HepG2 (cell line): Measurements from ENCODE around the gene S100A10. TPM values are rescaled to one million over a fixed set of nuclear protein-coding genes. Genes with fewer than 3 reads are reported as not detected.

Experiments
- ATAC-seq: fragments of 200-7000 bp; cut with Tn5 transposase; 3 replicates; pipeline ENCODE4 v1.9.1; 2020; ENCODE audit warnings: mild to moderate bottlenecking, moderate library complexity
- BruUV-seq: library from RNA; stranded (reverse); fragments of 400-500 nt; replicated peaks from 2 replicates; lab custom pipeline; 2021; lab: Mats Ljungman, UMichigan
- CTCF ChIA-PET: fragments of 300-600 bp; formaldehyde crosslinking; extraction: SDS; loops from one replicate; lab custom pipeline; 2021; ENCODE audit warnings: low total read pairs, inconsistent platforms, low intra/inter-chr PET ratio; lab: Yijun Ruan, JAX
- POLR2A ChIA-PET: fragments of 350-600 bp; sonication (Branson Sonifier 250); formaldehyde crosslinking; loops from one replicate; lab custom pipeline; 2020; ENCODE audit warnings: antibody characterized with exemption, inconsistent platforms; lab: Yijun Ruan, JAX
- DNase-seq: peaks from one replicate; pipeline ENCODE4 v3.0.0-alpha.2; 2015; ENCODE audit warnings: low spot score
- FAIRE-seq: peaks from 3 replicates; lab custom pipeline; 2011; peaks lifted over from hg19 to GRCh38; lab: Jason Lieb, UNC
- H2AFZ ChIP-seq: one replicate; pipeline ENCODE4 v1.6.1; 2011; ENCODE audit warnings: low read length, inconsistent platforms
- H3K27ac ChIP-seq: fragments of 300-600 bp; 3 replicates; pipeline ENCODE4 v1.8.0; 2011; ENCODE audit warnings: mixed run types, mild to moderate bottlenecking, mixed read lengths, low read length, inconsistent platforms; ENCODE audit not compliant: insufficient read depth; ENCODE audit errors: extremely low read length
- H3K27me3 ChIP-seq, 2 experiments: fragments of 200-600 bp in 1 of 2; 2 replicates in 1 of 2; 3 replicates in 1 of 2; pipeline versions ENCODE4 v1.6.0 to v1.8.0; 2011; ENCODE audit warnings: low read length in 2 of 2, mild to moderate bottlenecking in 2 of 2, moderate library complexity in 2 of 2, inconsistent platforms in 1 of 2; ENCODE audit not compliant: insufficient read depth in 2 of 2, control insufficient read depth in 1 of 2
- H3K36me3 ChIP-seq, 2 experiments: fragments of 200-600 bp in 1 of 2; replicated peaks in 1 of 2; 2 replicates in 1 of 2; 3 replicates in 1 of 2; pipeline versions ENCODE4 v1.5.1 to v1.8.0; 2011; ENCODE audit warnings: low read length in 2 of 2, inconsistent platforms in 1 of 2; ENCODE audit not compliant: insufficient read depth in 2 of 2, control insufficient read depth in 1 of 2
- H3K4me1 ChIP-seq: 2 replicates; pipeline ENCODE4 v1.5.1; 2012; ENCODE audit warnings: low read length, inconsistent platforms; ENCODE audit not compliant: insufficient read depth
- H3K4me2 ChIP-seq: 2 replicates; pipeline ENCODE4 v1.6.0; 2011; ENCODE audit warnings: low read depth, low read length, inconsistent platforms
- H3K4me3 ChIP-seq, 3 experiments: fragments of 200-600 bp in 1 of 3; sonication (generic), shearing (Covaris generic) in 1 of 3; replicated peaks in 1 of 3; 2 replicates each; pipeline ENCODE4 v1.5.1; 2011 to 2016; ENCODE audit warnings: low read length in 3 of 3, inconsistent platforms in 2 of 3, low read depth in 2 of 3, mild to moderate bottlenecking in 2 of 3, control low read depth in 1 of 3, mixed read lengths in 1 of 3; ENCODE audit not compliant: insufficient read depth in 1 of 3
- H3K79me2 ChIP-seq: one replicate; pipeline ENCODE4 v1.6.1; 2011; ENCODE audit warnings: low read length, inconsistent platforms; ENCODE audit not compliant: insufficient read depth
- H3K9ac ChIP-seq: 2 replicates; pipeline ENCODE4 v1.6.0; 2011; ENCODE audit warnings: mild to moderate bottlenecking, low read depth, low read length, inconsistent platforms; ENCODE audit not compliant: insufficient read depth
- H3K9me3 ChIP-seq: 2 replicates; pipeline ENCODE4 v1.5.1; 2012; ENCODE audit warnings: mild to moderate bottlenecking, low read length
- H4K20me1 ChIP-seq: 2 replicates; pipeline ENCODE4 v1.6.0; 2011; ENCODE audit warnings: inconsistent platforms, mild to moderate bottlenecking, low read length, moderate library complexity; ENCODE audit not compliant: insufficient read depth
- JUN ChIP-seq: sonication (generic); formaldehyde crosslinking; IDR thresholded peaks from 2 replicates; pipeline ENCODE4 v1.4.0; 2020; ENCODE audit warnings: mild to moderate bottlenecking, missing genetic modification reagents
- MXI1 ChIP-seq: IDR thresholded peaks from 3 replicates; pipeline ENCODE4 v1.6.1; 2012; ENCODE audit warnings: low read depth, low read length, inconsistent platforms, borderline replicate concordance
- TCF7 ChIP-seq: sonication (generic); IDR thresholded peaks from 2 replicates; pipeline ENCODE4 v1.6.1; 2016; ENCODE audit warnings: antibody characterized with exemption, low read depth
- THAP9 ChIP-seq: sonication (generic); formaldehyde crosslinking; IDR thresholded peaks from 2 replicates; pipeline ENCODE4; 2020; ENCODE audit warnings: missing genetic modification reagents, mild to moderate bottlenecking, borderline replicate concordance
- TOE1 ChIP-seq: sonication (generic); formaldehyde crosslinking; IDR thresholded peaks from 2 replicates; pipeline ENCODE4 v1.4.0; 2020; ENCODE audit warnings: mild to moderate bottlenecking, missing genetic modification reagents
- ZNF230 ChIP-seq: sonication (generic); formaldehyde crosslinking; IDR thresholded peaks from 2 replicates; pipeline ENCODE4 v1.4.0; 2020; ENCODE audit warnings: mild to moderate bottlenecking, missing genetic modification reagents
- ZNF687 ChIP-seq: sonication (generic); formaldehyde crosslinking; IDR thresholded peaks from 2 replicates; pipeline ENCODE4 v1.5.1; 2020; ENCODE audit warnings: mild to moderate bottlenecking, missing genetic modification reagents, moderate library complexity
- ZNF703 ChIP-seq: sonication (generic); formaldehyde crosslinking; IDR thresholded peaks from 2 replicates; pipeline ENCODE4 v1.5.1; 2020; ENCODE audit warnings: missing genetic modification reagents, mild to moderate bottlenecking, moderate library complexity, borderline replicate concordance
- WGBS: methylation state at CpG from one replicate; pipeline ENCODE4 v1.1.6; 2017; ENCODE audit warnings: low lambda C conversion rate; 5-methylcytosine and 5-hydroxymethylcytosine counted together
- in situ Hi-C: cut with HindIII; loops from 2 replicates; pipeline ENCODE4 v1.10.0; 2017; ENCODE audit warnings: low pct_unique_long_range_greater_than_20kb; ENCODE audit not compliant: extremely low pct_ligation_motif_present
- intact Hi-C: fragments of 100-400 bp; cut with micrococcal nuclease; formaldehyde crosslinking; loops from one replicate; pipeline ENCODE4 v1.10.0; 2022; ENCODE audit not compliant: unreplicated experiment
- polyA plus RNA-seq, 8 experiments: library from polyadenylated mRNA; depleted of rRNA in 3 of 8; stranded (reverse) in 7 of 8; unstranded in 1 of 8; fragments of >200 nt; fragmentation: Illumina TruSeq in 4 of 8; extraction: Trizol in 4 of 8; gene quantifications; 2 replicates each; pipeline versions ENCODE4 v1.2.1 to v1.2.3, GENCODE V29; 2011 to 2016; ENCODE audit warnings: low read depth in 4 of 8, missing spikeins in 1 of 8, mixed read lengths in 1 of 8; ENCODE audit not compliant: insufficient read depth in 1 of 8
- total RNA-seq, 5 experiments: library from RNA; depleted of rRNA; stranded (reverse); fragments of >200 nt; fragmentation: Illumina TruSeq; extraction: Trizol; gene quantifications; 2 replicates each; pipeline ENCODE4 v1.2.3, GENCODE V29; 2016; ENCODE audit warnings: low read depth in 1 of 5

The S100A10 gene
- total and polyA plus RNA-seq, 2 of the 13 experiments (the other 11 are each of a cell fraction or from before 2014, with no cell fraction given): 16.8 to 28.7 TPM

GRCh38 chr1:152013664-152014237, 20.1 kb upstream of the S100A10 start (continued):
- no peak for TF ChIP-seq THAP9 (CRISPR knock-in tag)

- no TSS peak for BruUV-seq
- POLR2A ChIA-PET: no interaction called here
- no peak for TF ChIP-seq MXI1
- no peak for TF ChIP-seq TCF7
- TF ChIP-seq ZNF687 (CRISPR knock-in tag): no peak
- no peak for TF ChIP-seq TOE1 (CRISPR knock-in tag)
- TF ChIP-seq JUN (CRISPR knock-in tag): no peak
- no peak for TF ChIP-seq ZNF703 (CRISPR knock-in tag)
- no peak for TF ChIP-seq ZNF230 (CRISPR knock-in tag)
- FAIRE-seq: no peak
- 0 out of 2 replicates have a peak, but pooled peaks cover 5% of the 10 kb centered on the region for H3K4me1 ChIP-seq
- intact Hi-C loops (no loop called here), in situ Hi-C loops (no loop called here)
- H3K9me3 ChIP-seq: no peaks in the 10 kb centered on the region
- DNase-seq: no peak
- H3K79me2 ChIP-seq: no peaks in the 10 kb centered on the region
- H3K36me3 ChIP-seq: no peaks in the 10 kb centered on the region
- no peak overlapping the region for H3K4me2 ChIP-seq
- CTCF ChIA-PET: no interaction called here
- H3K27ac ChIP-seq: no peak overlapping the region
- no peak overlapping the region for H2AFZ ChIP-seq
- ATAC-seq: no peak
- 0% methylated on average over 1 of the region's 1 CpG for WGBS
- no peaks in the 10 kb centered on the region for H4K20me1 ChIP-seq
- peaks cover 0 to 3% of the 10 kb centered on the region in 2 experiments; a peak in 2 of 5 replicates for H3K27me3 ChIP-seq
- H3K4me3 ChIP-seq: no peak overlapping the region
- H3K9ac ChIP-seq: no peak overlapping the region
Measured at GRCh38 chr1:152009691-152010090, 16.0 kb upstream of the S100A10 start.
